CMK (cell line): ENCODE results near the gene TNF.

Experiments
- DNase-seq: peaks from one replicate; pipeline ENCODE4 v3.0.0-alpha.2; 2010; ENCODE audit warnings: low read depth

Gene TNF

DNA sequence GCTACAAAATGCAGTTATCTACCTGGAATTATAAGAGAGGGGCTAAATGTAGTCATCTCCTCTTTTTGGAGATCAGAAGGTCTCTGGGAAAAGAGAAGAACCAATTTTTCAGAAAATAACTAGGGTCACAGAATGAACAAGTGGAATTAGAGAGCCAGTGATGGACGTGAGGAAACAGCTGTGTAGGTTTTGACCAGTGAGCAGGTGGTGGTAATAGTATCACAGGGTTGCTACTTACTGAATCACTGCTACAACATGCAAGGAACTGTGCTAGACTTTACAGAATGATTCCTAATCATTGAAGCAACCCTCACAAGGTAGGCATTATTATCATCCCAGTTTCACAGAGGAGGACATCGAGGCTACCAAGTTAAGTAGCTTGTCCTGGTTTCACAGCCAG is 30.7 kb upstream of the TNF start:
- DNase-seq, result no peak

DNA sequence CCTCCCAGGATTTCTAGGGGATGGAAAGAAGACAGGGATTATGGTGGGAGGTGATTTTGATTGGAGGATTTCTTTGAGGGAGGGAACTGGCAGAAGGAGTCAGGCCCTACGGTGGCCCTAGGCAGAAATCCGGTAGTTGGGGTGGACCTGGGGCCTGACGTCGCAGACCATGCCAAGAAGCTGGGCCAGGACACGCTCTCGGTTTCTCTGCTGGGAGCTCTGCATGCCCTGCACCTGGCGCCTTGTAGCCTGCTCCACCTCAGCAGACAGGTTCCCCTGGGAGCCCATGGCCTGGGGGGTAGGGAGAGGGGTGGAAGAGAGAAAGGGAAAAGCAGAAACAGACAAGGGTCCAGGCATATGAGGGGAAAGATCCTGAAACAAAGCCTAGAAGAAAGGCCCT is 30.1 kb upstream of the TNF start:
- no peak for DNase-seq

GRCh38 chr6:31546339-31546957 is 28.9 kb upstream of the TNF start, which contains the start of gene ATP6V1G2:
Gene ATP6V1G2, minus strand, starts transcription at chr6:31546608. Its CDS starts 49 bp downstream, at chr6:31546559.
- peak; percentile 86 for DNase-seq

- peak; percentile 94 for DNase-seq
Observed at GRCh38 chr6:31546958-31547726, 28.2 kb upstream of the TNF start, which contains the start of gene NFKBIL1. Gene NFKBIL1, plus strand, starts transcription at chr6:31547608. Its CDS starts 87 bp downstream, at chr6:31547695.

- DNase-seq, result no peak
Observed at GRCh38 chr6:31547727-31548543, 27.4 kb upstream of the TNF start.

GRCh38 chr6:31548544-31548873 is 26.9 kb upstream of the TNF start:
- no peak for DNase-seq

DNA sequence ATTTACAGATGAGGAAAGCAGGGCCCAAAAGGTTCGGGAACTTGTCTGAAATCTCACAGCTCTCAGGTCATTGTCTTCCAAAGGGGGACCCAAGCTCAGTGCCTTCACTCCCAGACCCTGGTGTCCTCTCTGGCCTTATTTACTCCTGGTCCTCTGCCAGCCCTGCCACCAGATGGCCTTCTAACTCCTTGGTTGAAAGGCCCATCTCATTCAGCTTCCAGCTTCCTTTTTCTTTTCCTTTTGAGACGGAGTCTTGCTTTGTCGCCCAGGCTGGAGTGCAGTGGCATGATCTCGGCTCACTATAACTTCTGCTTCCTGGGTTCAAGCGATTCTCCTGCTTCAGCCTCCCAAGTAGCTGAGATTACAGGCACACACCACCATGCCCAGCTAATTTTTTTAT is 24.0 kb upstream of the TNF start:
- DNase-seq, result peak; percentile 56

DNA sequence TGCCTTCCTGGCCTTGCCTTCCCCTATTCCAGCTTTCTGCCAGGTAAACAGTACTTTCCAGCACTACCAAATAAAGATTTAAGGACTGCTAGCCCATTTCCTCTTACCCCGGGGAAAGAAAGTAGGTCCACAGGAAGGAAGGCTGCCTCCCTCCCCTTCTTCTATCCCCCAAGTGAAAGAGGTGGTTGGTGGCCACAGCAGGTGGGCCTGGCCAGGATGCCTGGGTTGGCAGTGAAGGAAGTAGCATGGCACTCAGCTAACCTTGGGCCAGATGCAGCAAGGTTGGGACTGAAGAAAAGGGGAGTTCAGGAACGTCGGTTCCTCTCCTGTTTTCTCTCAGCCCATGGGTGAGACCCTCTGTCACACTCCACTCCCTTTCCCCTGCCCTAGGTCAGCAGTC is 19.1 kb upstream of the TNF start:
- no peak for DNase-seq

DNA sequence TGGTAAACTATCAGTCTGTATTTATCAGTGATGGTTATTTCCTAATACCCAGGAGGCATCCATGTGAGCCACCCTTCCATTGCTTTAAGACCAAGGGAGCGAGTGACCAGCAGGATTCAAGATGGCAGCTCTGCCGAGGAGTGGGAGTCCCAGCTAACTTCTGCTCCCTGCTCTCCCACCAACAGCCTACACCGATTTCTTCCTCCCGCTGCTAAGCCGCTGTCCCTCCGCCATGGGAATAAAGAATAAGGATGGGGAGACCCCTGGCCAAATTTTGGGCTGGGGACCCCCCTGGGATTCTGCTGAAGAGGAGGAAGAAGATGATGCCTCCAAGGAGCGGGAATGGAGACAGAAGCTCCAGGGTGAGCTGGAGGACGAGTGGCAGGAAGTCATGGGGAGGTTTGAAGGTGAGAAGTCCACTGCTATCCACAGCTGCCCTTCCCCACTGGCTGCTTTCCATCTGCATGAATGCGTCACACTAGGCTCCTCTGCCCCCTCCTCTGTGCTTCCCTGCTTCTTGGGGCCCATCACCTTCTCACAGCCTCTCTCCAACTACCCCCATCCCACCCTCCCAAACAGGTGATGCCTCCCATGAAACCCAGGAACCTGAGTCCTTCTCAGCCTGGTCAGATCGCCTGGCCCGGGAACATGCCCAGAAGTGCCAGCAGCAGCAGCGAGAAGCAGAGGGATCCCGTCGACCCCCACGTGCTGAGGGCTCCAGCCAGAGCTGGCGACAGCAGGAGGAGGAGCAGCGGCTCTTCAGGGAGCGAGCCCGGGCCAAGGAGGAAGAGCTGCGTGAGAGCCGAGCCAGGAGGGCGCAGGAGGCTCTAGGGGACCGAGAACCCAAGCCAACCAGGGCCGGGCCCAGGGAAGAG is 17.7 kb upstream of the TNF start:
- DNase-seq, result no peak

- DNase-seq, result no peak
Observed at GRCh38 chr6:31558318-31558625, 17.1 kb upstream of the TNF start.

DNA sequence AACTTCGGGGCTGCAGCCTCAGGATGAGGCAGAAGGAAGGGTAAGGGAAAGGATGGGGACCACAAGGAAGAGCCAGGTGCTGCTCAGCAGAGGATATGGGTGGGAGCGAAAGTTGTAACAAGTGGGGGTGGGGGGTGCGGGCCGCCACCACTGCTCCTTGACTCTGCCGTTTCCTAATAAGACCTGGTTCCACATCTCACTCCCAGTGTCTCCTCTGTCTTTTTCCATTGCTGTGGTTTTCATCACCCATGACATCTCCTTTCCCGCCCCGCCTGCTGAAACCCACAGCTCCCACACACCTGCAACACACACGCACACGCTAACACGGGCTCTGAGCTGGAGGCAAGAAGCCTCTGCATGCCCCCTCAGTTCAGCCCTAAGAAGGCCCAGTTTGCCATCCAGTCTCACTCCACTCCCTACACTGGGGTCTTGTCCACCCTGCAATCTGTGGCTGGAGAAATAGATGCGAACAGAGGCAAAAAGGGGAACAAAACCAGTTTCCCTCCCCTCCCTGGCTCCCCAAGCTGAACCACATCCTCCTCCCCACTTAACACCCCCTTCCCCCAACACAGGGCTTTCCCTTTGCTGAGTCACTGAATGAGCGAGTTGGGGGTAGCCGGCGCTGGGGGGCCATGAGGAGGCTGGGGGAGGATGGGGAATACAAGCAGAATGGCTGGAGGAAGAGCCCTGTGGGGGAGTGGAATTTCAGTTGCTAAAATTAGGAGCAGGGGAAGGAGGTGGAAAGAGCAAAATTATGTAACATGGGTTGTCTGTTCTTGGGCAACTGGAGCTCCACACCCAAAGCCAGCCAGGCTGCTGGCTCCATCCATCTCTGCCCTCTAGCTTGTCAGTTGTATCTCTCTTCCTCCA is 16.5 kb upstream of the TNF start:
- peak; percentile 93 for DNase-seq

DNA sequence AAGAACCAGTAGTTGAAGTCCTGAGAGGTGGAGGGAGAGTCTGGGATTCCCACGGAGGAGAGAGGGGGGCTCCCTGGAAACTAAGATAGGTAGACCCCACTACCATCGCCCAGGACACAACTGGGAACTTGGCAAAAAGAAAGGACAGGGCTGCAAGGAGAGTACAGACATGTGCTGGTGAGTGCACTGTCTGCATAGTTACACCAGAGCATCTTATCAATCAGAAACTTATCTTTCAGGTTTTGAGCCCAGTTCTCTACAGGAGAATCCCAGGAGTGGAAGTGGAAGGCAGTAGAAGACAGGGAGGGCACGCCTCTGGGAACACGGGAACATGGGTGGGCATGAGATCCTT is 15.8 kb upstream of the TNF start:
- no peak for DNase-seq

DNA sequence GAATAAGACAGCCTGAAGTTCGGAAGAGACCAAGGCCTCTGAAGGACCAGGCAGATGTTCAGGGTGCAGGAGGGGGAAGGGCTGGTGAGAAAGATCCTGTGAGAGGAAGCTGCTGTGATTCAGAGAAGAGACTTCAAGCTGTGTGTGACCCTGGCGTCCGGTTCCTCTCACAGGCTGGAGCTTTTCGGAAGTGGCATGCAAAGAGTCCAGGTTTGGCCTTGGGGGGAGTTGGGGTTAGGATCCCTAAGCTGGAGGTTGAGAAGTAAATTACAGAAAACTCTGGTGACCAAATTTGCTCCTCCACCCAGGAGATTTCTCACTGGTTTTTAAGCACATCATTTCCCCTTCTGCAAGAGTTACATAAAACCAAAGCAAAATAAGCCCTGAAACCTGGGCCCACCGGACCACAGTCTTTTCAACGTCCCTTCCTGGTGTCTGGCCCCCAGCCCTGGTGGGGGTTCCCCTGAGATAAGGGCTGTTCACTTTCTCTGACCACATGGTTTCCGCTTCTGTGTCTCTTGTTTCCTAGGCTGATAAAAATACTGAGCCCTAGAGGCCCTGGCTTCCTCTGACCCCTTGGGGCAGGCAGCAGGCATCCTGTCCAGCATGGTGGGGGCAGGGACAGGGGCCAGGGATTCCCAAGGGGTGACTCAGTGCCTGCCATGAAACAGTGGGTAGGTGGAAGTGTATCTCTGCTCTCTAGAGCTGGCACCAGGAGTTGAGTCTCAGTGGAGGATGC is 15.2 kb upstream of the TNF start:
- peak; percentile 95 for DNase-seq

GRCh38 chr6:31560697-31561058 is 14.7 kb upstream of the TNF start:
- no peak for DNase-seq

DNA sequence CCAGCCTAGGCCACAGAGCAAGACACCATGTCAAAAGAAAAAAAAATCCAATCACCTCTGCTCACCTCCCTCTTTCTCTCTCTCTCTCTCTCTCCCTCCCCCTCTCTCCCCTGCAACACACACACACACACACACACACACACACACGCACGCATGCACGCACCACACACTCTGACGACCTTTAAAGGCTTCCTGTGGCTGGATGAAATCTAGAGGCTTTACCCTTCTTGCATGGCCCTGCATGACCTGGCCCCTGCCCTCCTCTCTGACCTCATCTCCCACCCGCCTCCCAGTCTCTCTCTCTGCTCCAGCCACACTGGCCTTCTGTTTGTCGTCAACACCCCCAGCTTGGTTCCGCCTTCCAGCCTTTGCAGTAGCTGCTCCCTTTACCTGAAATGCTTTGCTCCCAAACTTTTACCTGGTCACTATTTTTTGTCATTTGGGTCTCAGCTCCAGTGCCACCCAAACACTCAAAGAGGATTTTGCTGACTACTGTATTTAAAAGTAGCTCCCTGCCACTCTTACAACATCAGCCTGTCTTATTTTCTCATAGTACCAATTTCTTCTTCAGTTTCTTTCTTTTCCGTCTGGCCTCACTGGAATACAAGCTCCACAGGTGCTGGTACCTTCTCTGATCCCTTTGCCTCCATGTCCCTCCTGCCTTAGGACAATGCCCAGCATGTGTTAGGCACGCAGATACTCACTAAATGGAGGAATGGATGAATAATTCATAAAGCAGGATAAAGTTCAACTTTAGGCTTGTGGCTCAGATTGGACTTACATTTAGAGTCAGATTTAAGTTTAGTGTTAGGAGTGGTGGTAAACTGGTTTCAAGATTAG is 7.6 kb upstream of the TNF start:
- no peak for DNase-seq

DNA sequence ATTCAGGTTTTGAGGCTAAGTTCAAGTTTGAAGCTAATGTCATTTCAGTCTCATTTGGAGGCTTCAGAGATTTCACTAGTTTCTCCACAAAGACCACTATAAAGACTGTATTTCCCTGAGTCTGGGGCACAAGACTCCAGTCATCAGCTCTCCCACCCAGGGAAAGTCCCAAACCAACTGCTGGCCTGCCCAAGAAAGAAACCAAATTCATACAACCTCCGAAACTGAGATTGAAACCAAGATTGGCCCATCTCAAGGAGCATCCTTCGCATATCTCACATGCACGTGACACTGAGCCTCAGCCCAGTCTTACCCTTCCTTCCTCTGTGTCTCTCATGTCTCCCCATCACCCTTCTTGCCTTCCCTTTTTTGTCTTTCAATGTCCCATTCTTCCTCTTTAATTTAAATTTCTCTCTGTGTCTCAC is 6.8 kb upstream of the TNF start:
- DNase-seq, result no peak

DNA sequence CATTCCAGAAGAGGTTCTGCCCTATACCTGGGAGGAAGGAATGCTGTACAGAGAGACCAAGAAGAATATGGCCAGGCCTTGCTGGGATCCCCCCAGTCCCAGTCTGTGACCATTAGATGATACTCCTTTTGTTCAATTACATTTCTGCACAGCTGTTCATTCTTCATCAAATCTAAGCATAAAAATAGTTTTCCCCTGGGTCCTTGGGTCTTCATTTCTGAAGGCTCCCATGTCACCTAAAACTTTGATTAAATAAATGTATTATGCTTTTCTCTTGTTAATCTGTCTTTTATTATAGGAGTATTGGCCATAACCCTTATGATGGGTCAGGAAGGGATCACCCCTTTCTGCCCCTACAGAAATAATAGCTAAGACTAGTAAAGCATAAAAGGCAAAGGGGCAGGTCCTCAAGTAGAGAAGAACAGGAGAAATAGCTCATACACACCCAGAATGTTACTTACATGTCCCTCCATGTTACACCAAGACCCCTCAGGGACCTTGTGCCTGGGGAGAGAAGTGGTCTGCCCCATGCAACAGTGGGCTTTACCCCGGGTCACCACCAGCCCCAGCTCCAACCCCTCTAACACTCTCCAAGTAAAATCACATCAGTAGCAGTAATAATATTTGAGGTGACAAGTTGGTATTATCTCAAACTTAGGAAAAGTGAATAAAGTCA is 5.4 kb upstream of the TNF start:
- DNase-seq, result no peak

DNA sequence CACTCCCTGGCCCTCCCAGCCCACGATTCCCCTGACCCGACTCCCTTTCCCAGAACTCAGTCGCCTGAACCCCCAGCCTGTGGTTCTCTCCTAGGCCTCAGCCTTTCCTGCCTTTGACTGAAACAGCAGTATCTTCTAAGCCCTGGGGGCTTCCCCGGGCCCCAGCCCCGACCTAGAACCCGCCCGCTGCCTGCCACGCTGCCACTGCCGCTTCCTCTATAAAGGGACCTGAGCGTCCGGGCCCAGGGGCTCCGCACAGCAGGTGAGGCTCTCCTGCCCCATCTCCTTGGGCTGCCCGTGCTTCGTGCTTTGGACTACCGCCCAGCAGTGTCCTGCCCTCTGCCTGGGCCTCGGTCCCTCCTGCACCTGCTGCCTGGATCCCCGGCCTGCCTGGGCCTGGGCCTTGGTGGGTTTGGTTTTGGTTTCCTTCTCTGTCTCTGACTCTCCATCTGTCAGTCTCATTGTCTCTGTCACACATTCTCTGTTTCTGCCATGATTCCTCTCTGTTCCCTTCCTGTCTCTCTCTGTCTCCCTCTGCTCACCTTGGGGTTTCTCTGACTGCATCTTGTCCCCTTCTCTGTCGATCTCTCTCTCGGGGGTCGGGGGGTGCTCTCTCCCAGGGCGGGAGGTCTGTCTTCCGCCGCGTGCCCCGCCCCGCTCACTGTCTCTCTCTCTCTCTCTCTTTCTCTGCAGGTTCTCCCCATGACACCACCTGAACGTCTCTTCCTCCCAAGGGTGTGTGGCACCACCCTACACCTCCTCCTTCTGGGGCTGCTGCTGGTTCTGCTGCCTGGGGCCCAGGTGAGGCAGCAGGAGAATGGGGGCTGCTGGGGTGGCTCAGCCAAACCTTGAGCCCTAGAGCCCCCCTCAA is 3.1 kb upstream of the TNF start, which contains the start of gene LTA:
LTA (plus strand) TSS at position 249 of the 871 bp plus-strand sequence; CDS start at position 703, 454 bp downstream.
- DNase-seq, result no peak
